SH-SY5Y (cell line): ENCODE data around the gene DUSP16.

Source experiments
- GATA2 ChIP-seq: IDR thresholded peaks from 2 replicates; pipeline ENCODE4 v1.6.1; 2011; ENCODE audit warnings: mild to moderate bottlenecking, low read depth, low read length
- GATA3 ChIP-seq: IDR thresholded peaks from 2 replicates; pipeline ENCODE4 v1.6.1; 2011; ENCODE audit warnings: low read depth, mild to moderate bottlenecking, low read length, moderate library complexity

- TF ChIP-seq GATA2: no peak
- no peak for TF ChIP-seq GATA3
Measured at GRCh38 chr12:12582193-12582881, 19.7 kb upstream of the DUSP16 start.
